22Rv1 (cell line): ENCODE data around the gene KREMEN1.

Experiments used
- H3K27ac ChIP-seq: fragments of 450-650 bp; 2 replicates; pipeline ENCODE4 v1.5.1; 2017
- ZFX ChIP-seq: fragments of 450-650 bp; IDR thresholded peaks from 2 replicates; pipeline ENCODE4 v1.6.1; 2017; ENCODE audit warnings: antibody characterized with exemption, borderline replicate concordance
- TF ChIP-seq, protein P1 (sequence below): fragments of 450-650 bp; IDR thresholded peaks from 2 replicates; pipeline ENCODE4 v1.5.1; 2017; ENCODE audit warnings: mild to moderate bottlenecking

KREMEN1 gene

DNA sequence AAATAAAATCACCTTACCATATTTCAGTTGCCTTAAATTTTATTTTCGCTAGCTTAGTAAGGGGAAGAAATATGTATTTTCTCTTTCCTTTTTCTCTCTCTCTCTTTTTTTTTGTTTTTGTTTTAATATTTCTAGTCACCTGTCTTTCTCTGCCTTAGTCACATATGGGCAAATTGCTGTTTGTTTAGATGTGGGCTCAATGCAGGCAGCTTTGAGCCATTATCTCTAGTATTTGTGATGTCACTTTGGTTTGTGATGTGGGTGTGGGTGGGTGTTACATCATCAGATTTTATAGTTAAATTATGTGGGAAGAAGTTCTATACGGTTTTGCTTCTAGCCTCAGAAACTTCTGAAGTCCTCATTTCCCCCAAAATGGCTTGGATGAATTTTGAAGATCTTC lies 11.1 kb upstream of the KREMEN1 start, which contains the start of gene C22orf31:
Gene C22orf31, minus strand, starts transcription at position 59 of the 400 bp plus-strand sequence. Its CDS starts 39 bp downstream, at position 20.
- TF ChIP-seq, protein P1, sequence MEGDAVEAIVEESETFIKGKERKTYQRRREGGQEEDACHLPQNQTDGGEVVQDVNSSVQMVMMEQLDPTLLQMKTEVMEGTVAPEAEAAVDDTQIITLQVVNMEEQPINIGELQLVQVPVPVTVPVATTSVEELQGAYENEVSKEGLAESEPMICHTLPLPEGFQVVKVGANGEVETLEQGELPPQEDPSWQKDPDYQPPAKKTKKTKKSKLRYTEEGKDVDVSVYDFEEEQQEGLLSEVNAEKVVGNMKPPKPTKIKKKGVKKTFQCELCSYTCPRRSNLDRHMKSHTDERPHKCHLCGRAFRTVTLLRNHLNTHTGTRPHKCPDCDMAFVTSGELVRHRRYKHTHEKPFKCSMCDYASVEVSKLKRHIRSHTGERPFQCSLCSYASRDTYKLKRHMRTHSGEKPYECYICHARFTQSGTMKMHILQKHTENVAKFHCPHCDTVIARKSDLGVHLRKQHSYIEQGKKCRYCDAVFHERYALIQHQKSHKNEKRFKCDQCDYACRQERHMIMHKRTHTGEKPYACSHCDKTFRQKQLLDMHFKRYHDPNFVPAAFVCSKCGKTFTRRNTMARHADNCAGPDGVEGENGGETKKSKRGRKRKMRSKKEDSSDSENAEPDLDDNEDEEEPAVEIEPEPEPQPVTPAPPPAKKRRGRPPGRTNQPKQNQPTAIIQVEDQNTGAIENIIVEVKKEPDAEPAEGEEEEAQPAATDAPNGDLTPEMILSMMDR = no peak
- no peak for TF ChIP-seq ZFX
- H3K27ac ChIP-seq = no peak within 1 kb of the TSS

DNA sequence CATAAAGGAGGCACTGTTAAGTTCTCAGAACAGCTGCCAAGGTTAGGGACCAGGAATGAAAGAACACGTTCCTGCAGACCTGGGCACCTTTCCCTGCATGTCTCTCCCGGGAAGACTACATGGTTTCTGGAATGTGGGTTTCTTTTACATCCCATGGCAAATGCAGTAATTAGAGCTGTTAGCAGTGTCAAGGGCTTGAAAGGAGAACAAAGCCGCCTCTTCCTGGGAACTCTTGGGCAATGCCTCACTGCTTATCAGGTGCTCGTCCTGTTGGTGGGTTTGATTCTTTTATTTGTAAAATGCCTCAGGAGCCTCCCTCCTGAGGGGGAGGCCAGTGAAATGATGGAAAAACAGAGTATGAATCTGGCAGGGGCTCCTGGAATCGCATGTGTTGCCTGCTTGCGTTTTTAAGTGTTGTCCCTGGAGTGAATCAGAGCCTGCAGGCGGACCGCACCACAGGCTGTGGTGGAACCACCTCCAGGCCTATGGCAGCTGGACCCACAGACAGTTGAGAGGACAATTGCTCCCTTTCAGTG lies 10.5 kb upstream of the KREMEN1 start:
- TF ChIP-seq ZFX = no peak
- TF ChIP-seq, protein P1 = no peak
- H3K27ac ChIP-seq = no peak overlapping the region

DNA sequence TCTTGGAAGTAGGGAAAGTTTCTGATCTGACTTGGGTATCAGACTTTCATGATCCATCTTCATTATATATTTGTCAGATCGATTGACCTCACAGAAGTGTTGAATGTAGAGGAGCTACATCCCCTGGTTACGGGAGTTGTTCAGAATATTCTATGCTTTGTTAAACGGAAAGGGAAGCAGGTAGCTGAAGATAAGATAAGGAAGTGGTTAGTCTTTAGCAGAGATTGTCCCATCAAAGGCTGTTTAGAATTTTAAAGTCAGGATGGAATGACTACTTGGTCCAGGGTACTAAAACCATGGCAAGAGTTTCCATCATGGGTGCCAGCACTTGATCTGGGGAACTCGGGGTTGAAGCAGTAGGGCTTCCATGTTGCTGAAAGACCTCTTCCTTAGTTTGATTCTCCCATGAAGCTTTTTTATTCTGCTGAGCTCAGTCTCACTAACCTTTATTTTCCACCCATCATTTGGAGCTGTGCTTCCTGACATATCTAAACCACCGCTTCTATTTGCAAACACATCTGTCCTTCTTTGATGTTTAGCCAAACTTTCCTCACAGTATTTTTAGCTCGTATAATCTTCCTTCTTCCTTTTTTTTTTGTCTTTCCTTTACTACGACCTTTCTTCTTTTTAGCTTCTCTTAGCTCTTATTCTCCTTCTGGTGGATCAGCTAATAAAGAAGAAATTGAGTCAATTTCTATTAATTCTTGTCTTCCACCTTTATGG lies 7.2 kb upstream of the KREMEN1 start:
- no peak for TF ChIP-seq ZFX
- TF ChIP-seq, protein P1 = no peak
- no peak overlapping the region for H3K27ac ChIP-seq

DNA sequence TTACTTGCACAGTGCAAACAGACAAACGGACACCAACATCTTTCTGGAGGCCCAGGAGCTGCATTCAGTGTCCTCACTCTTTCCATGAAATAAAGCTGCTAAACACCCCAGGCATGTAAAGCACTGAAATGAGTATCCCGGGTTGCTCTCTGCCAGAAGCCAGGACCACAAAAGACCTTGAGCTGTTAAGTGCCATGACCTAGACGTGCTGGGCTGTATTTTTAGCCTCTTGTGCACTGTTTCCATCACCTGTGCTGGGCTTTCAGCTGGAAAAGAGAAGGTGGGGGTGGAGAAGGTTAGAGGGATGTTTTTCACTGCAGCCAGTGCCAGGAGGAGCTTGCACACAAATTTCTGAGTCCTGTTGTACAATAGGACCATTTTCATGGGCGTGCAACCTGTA lies 3.4 kb upstream of the KREMEN1 start:
- no peak overlapping the region for H3K27ac ChIP-seq
- TF ChIP-seq, protein P1 = no peak
- TF ChIP-seq ZFX = no peak

DNA sequence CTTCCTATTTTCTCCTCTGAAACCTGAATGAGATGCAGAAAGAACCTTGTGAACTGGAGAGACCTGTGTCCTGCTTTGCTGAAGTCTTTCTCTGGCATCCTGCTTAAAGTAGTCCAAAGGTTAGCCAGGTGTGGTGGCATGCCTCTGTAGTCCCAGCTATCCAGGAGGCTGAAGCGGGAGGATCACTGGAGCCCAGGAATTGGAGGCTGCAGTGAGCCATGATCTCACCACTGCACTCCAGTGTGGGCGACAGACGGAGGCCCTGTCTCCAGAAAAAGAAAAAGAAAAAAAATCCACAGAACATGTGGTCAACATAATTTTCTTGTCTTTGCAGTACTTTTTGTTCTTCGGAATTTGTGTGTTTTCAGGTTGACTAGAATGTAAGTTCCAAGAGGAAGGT lies 2.3 kb upstream of the KREMEN1 start:
- no peak overlapping the region for H3K27ac ChIP-seq
- TF ChIP-seq ZFX = no peak
- TF ChIP-seq, protein P1 = no peak

DNA sequence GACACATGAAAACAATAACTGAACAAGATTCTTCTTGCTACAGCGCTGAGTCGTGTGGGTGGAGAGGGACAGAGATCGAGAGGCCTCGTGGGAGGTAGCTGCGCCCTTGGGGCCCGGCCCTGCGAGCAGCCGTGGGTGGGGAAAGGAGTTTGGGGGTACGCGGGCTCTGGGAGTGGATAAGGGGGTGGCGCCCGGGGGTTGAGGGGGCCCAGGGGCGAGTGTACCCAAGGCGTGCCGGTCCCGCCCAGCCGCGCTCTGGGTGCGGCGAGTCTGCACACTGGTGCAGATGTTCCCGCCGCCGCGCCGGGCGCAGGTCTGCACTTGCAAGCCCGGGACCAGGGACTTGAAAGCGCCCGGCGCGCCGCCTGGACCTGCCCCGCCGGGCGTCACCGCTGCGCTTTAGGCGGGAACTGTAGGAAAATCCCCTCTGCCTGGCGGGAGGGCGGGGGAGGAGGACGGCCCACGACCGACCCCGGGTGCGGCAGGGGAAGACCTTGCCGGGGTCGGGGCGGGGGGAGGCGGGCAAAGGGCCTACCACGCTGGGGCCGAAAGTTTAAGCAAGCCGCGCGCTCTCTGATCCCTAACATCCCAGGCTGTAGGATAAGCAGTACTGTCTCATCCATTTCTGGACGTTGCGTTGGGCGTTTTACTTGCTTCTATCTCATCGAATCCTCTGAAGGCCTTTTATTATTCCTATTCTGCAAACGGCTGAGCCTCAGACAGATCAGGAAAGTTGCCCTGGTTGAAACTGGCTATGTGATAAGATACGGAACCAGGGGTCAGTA lies 1.4 kb upstream of the KREMEN1 start:
- H3K27ac ChIP-seq = no peak overlapping the region
- TF ChIP-seq ZFX = no peak
- TF ChIP-seq, protein P1 = no peak
